Neural crest cell (in vitro differentiated cells): Measurements from ENCODE around the gene DIAPH3. TPM values are rescaled to one million over a fixed set of nuclear protein-coding genes. Genes with fewer than 3 reads are reported as not detected.
A peak's percentile ranks its signal among the peaks of the same experiment; 100 is the strongest.

ENCODE experiments used
- DNase-seq: peaks from one replicate; pipeline ENCODE4 v3.0.0; 2021; ENCODE audit warnings: low read depth, mixed read lengths, low spot score
- H3K27ac Mint-ChIP-seq: one replicate; pipeline ENCODE4 v1.8.0; 2021; ENCODE audit warnings: mild to moderate bottlenecking, mixed read lengths; ENCODE audit not compliant: unreplicated experiment
- H3K27me3 Mint-ChIP-seq: 2 replicates; pipeline ENCODE4 v1.8.0; 2021; ENCODE audit warnings: low read depth, mild to moderate bottlenecking, mixed read lengths
- H3K36me3 Mint-ChIP-seq: 2 replicates; pipeline ENCODE4 v1.8.0; 2021; ENCODE audit warnings: low read depth, mild to moderate bottlenecking, mixed read lengths
- H3K4me1 Mint-ChIP-seq: 2 replicates; pipeline ENCODE4 v1.8.0; 2021; ENCODE audit warnings: mixed read lengths
- H3K4me3 Mint-ChIP-seq: one replicate; pipeline ENCODE4 v1.8.0; 2021; ENCODE audit warnings: mild to moderate bottlenecking, mixed read lengths
- H3K9me3 Mint-ChIP-seq: 2 replicates; pipeline ENCODE4 v1.8.0; 2021; ENCODE audit warnings: mixed read lengths
- CTCF ChIP-seq: fragments of 200-600 bp; sonication (generic); conservative IDR thresholded peaks from 2 replicates; pipeline ENCODE4 v1.5.0; 2021; ENCODE audit warnings: antibody characterized with exemption, mild to moderate bottlenecking
- total RNA-seq: library from RNA; stranded (reverse); gene quantifications from 2 replicates; pipeline ENCODE4 v1.2.1, GENCODE V29; 2021

DIAPH3 gene
- total RNA-seq, 1 donor from 2014 or later: 16.4 TPM

DNA sequence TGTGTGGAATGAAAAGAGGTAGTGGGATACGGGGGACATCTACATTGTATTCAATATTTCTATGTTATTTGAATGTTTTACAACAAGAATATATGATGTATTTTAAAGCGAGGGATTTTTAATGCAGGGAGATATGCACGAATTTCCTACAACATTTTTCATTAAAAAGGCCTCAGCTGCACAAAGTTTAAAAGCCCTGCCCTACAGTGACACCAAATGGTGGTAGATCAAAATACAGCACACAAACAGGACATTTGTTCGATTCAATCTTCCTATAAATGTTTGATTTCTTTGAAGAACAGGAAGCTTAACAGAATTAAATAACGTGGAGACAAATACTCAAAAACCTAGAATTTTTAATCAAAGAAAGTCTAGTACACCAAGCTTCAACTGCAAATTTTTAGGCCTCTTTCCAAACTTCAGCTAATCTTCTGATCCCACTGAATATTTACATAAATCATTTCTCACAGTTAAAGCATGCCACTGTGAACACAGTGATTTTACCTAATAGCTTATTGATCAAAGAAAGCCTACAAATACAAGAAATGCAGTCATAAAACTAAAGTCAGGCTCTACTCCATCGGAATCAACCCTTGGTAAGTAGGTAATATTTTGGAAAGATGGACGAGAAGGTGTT is 257.2 kb downstream of the DIAPH3 start:
- Mint-ChIP-seq H3K27ac (no peak overlapping the region), H3K4me1 (no peaks in the 10 kb centered on the region), H3K9me3 (no peaks in the 10 kb centered on the region), H3K4me3 (no peak overlapping the region), H3K27me3 (no peaks in the 10 kb centered on the region), H3K36me3 (no peaks in the 10 kb centered on the region)
- peak; percentile 73 for TF ChIP-seq CTCF
- DNase-seq: no peak

GRCh38 chr13:59901191-59901590 is 262.5 kb downstream of the DIAPH3 start:
- Mint-ChIP-seq H3K27ac (no peak overlapping the region), H3K27me3 (no peaks in the 10 kb centered on the region), H3K4me1 (no peaks in the 10 kb centered on the region), H3K36me3 (no peaks in the 10 kb centered on the region), H3K4me3 (no peak overlapping the region), H3K9me3 (no peaks in the 10 kb centered on the region)
- no peak for TF ChIP-seq CTCF
- no peak for DNase-seq

DNA sequence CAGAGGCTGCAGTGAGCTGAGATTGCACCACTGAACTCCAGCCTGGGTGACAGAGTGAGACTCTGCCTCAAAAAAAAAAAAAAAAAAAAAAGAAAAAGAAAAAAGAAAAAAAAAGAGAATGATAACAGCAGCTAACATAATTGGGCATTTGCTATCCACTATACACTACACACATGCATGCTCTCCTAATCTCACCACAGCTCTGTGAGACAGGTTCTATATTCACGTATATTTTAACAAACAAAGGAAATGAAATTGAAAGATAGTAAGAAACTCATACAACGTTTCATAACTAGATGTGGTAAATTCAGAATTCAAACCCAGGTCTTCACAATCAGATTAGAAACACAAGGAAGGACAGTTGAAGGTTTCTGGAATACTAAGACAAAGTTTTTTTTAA is 265.7 kb downstream of the DIAPH3 start:
- Mint-ChIP-seq H3K4me1 (no peaks in the 10 kb centered on the region), H3K27me3 (no peaks in the 10 kb centered on the region), H3K27ac (no peak overlapping the region), H3K4me3 (no peak overlapping the region), H3K9me3 (no peaks in the 10 kb centered on the region), H3K36me3 (no peaks in the 10 kb centered on the region)
- no peak for TF ChIP-seq CTCF
- DNase-seq: no peak

DNA sequence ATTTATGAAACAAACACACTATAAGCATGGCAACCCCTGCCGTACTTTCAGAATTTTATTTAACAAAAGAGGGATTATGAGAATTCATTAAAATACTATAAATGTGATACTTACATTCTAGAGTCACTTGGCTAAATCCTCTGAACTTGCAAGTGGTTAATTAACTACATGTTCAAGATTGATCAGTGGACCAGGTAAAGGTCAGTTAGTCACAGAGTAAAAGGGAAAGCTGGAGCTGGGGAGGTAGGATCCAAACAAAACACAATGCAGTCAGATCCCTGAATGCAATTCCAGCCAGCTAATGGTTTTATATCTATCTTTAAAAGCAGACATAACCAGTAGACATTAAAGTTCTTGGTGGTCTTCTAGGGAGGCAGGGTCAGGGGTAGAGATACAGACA is 270.5 kb downstream of the DIAPH3 start:
- H3K36me3 Mint-ChIP-seq: peaks cover 5% of the 10 kb centered on the region
- TF ChIP-seq CTCF: no peak
- H3K4me1 Mint-ChIP-seq: no peaks in the 10 kb centered on the region
- H3K27me3 Mint-ChIP-seq: no peaks in the 10 kb centered on the region
- no peak overlapping the region for H3K4me3 Mint-ChIP-seq
- no peaks in the 10 kb centered on the region for H3K9me3 Mint-ChIP-seq
- no peak overlapping the region for H3K27ac Mint-ChIP-seq
- no peak for DNase-seq

- peaks cover 3% of the 10 kb centered on the region for H3K9me3 Mint-ChIP-seq
- TF ChIP-seq CTCF: no peak
- no peak for DNase-seq
- no peak overlapping the region for H3K4me3 Mint-ChIP-seq
- no peaks in the 10 kb centered on the region for H3K27me3 Mint-ChIP-seq
- no peaks in the 10 kb centered on the region for H3K4me1 Mint-ChIP-seq
- H3K36me3 Mint-ChIP-seq: peaks cover 6% of the 10 kb centered on the region
- H3K27ac Mint-ChIP-seq: no peak overlapping the region
Observed at GRCh38 chr13:59891053-59891452, 272.7 kb downstream of the DIAPH3 start.
